Transverse colon (tissue), 3 donors: Measurements from ENCODE around the gene RPL6.

Source experiments
- EP300 ChIP-seq: sonication (generic); formaldehyde crosslinking; IDR thresholded peaks from one replicate; pipeline ENCODE4 v1.6.1; 2017; ENCODE audit warnings: antibody characterized with exemption, low read depth
- POLR2AphosphoS5 ChIP-seq, 3 donors: sonication (generic); formaldehyde crosslinking; IDR thresholded peaks; one replicate each; pipeline ENCODE4 v1.6.1; 2016; ENCODE audit warnings: antibody characterized with exemption in 3 of 3

- TF ChIP-seq EP300 (no peak), POLR2AphosphoS5 (IDR thresholded peaks at IDR 0.05) (no peak)
These were observed 46.6 kb upstream of the RPL6 start for GRCh38 chr12:112456029-112456428.
